ENCODE results near the gene SHMT2. TPM values are rescaled to one million over a fixed set of nuclear protein-coding genes. Genes with fewer than 3 reads are reported as not detected.

SHMT2 gene
- total and polyA plus RNA-seq, 2 donors (not counting 1 experiment from before 2014, with no cell fraction given) = 154 to 380 TPM

DNA sequence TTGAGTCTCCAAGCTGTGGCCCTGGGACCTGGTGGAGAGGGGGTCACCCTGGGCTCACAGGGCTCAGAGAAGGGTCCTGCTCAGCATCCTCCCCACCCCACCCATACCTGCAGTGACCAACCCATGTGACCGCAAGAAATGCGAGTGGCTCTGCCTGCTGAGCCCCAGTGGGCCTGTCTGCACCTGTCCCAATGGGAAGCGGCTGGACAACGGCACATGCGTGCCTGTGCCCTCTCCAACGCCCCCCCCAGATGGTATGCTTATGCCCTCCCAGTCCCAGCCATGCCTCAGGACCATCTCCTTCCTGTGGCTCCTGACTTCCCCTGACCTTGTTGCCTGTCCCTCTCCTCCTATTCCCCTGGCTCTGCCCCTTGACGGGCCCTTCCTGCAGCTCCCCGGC lies 19.6 kb upstream of the SHMT2 start:
- Histone ChIP-seq H3K36me3 (ENCODE audit: control insufficient read depth, insufficient read depth, low read length) (peaks cover 68% of the 10 kb centered on the region), H3K9ac (ENCODE audit: insufficient read depth, low read length) (no peak overlapping the region), H3K9me3 (ENCODE audit: control insufficient read depth, insufficient read depth, low read depth, low read length) (no peaks in the 10 kb centered on the region), H3K4me2 (ENCODE audit: extremely low read depth, insufficient read depth, low read length) (no peak overlapping the region), H4K20me1 (ENCODE audit: control insufficient read depth, extremely low read depth, insufficient read depth, low read length) (no peaks in the 10 kb centered on the region), H2AFZ (ENCODE audit: low read length) (no peak overlapping the region), H3K4me3 (replicated peaks in 1 of 4; ENCODE audit: control extremely low read depth in 1 of 4, insufficient read depth in 1 of 4, low read depth in 3 of 4, low read length in 4 of 4) (no peak overlapping the region), H3K27ac (ENCODE audit: insufficient read depth, low read length) (no peak overlapping the region), H3K79me2 (ENCODE audit: control insufficient read depth, insufficient read depth, low read length) (no peaks in the 10 kb centered on the region), H3K27me3 (ENCODE audit: control insufficient read depth, insufficient read depth, low read length) (peaks cover 2% of the 10 kb centered on the region), H3K4me1 (ENCODE audit: control insufficient read depth, extremely low read depth, insufficient read depth, low read length) (peaks cover 3% of the 10 kb centered on the region)
- no peak for DNase-seq (ENCODE audit: low read depth in 2 of 2)
- no peak for TF ChIP-seq EZH2 (IDR thresholded peaks at IDR 0.05; ENCODE audit: low read length, missing control alignments)
- TF ChIP-seq, protein P1, sequence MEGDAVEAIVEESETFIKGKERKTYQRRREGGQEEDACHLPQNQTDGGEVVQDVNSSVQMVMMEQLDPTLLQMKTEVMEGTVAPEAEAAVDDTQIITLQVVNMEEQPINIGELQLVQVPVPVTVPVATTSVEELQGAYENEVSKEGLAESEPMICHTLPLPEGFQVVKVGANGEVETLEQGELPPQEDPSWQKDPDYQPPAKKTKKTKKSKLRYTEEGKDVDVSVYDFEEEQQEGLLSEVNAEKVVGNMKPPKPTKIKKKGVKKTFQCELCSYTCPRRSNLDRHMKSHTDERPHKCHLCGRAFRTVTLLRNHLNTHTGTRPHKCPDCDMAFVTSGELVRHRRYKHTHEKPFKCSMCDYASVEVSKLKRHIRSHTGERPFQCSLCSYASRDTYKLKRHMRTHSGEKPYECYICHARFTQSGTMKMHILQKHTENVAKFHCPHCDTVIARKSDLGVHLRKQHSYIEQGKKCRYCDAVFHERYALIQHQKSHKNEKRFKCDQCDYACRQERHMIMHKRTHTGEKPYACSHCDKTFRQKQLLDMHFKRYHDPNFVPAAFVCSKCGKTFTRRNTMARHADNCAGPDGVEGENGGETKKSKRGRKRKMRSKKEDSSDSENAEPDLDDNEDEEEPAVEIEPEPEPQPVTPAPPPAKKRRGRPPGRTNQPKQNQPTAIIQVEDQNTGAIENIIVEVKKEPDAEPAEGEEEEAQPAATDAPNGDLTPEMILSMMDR (conservative IDR thresholded peaks at IDR 0.05 in 1 of 2, IDR thresholded peaks at IDR 0.05 in 1 of 2; ENCODE audit: low read depth in 1 of 2, low read length in 2 of 2) = no peak

DNA sequence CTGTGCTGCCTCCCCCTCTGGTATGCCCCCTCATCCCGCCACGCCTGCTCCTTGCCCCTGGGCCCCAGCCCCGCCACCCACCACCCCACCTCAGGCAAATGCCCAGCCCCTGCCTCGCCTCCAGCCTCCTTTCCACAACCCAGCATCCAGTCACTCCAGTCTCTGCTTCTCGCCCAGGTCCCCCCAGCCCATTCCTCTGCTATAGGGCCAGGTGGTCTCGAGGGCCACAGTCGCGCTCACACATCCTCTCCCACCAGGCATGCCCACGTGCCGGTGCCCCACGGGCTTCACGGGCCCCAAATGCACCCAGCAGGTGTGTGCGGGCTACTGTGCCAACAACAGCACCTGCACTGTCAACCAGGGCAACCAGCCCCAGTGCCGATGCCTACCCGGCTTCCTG lies 19.1 kb upstream of the SHMT2 start:
- Histone ChIP-seq H3K4me1 (ENCODE audit: control insufficient read depth, extremely low read depth, insufficient read depth, low read length) (peaks cover 3% of the 10 kb centered on the region), H3K4me3 (replicated peaks in 1 of 4; ENCODE audit: control extremely low read depth in 1 of 4, insufficient read depth in 1 of 4, low read depth in 3 of 4, low read length in 4 of 4) (no peak overlapping the region), H2AFZ (ENCODE audit: low read length) (no peak overlapping the region), H4K20me1 (ENCODE audit: control insufficient read depth, extremely low read depth, insufficient read depth, low read length) (no peaks in the 10 kb centered on the region), H3K27ac (ENCODE audit: insufficient read depth, low read length) (no peak overlapping the region), H3K9ac (ENCODE audit: insufficient read depth, low read length) (no peak overlapping the region), H3K36me3 (ENCODE audit: control insufficient read depth, insufficient read depth, low read length) (peaks cover 63% of the 10 kb centered on the region), H3K27me3 (ENCODE audit: control insufficient read depth, insufficient read depth, low read length) (peaks cover 5% of the 10 kb centered on the region), H3K9me3 (ENCODE audit: control insufficient read depth, insufficient read depth, low read depth, low read length) (no peaks in the 10 kb centered on the region), H3K4me2 (ENCODE audit: extremely low read depth, insufficient read depth, low read length) (no peak overlapping the region), H3K79me2 (ENCODE audit: control insufficient read depth, insufficient read depth, low read length) (no peaks in the 10 kb centered on the region)
- TF ChIP-seq, protein P1 (conservative IDR thresholded peaks at IDR 0.05 in 1 of 2, IDR thresholded peaks at IDR 0.05 in 1 of 2; ENCODE audit: low read depth in 1 of 2, low read length in 2 of 2) = no peak
- TF ChIP-seq EZH2 (IDR thresholded peaks at IDR 0.05; ENCODE audit: low read length, missing control alignments) = no peak
- no peak for DNase-seq (ENCODE audit: low read depth in 2 of 2)

DNA sequence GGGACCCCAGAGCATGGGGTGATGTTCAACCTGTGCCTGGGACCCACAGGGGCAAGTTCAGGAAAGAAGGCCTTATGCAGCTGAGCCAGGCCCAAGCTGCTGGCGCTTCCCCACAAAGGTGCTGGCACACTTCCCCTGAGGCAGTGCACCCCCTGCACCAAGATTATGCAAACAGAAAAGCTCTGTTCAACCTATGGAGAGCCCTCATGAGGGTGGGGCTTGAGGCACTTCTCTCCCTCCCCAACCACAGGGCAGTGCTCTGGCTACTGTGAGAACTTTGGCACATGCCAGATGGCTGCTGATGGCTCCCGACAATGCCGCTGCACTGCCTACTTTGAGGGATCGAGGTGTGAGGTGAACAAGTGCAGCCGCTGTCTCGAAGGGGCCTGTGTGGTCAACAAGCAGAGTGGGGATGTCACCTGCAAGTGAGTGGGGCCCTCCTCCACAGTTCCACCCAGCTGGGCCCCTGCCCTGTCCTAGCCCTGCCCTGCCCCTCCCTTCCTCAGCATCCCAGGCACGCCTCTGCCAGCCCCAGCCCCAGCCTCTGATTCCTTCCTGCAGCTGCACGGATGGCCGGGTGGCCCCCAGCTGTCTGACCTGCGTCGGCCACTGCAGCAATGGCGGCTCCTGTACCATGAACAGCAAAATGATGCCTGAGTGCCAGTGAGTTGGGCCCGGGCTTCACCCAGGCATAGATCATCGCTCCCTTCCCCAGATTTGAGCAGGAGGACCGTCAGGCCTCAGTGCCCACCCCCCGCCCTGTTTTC lies 18.4 kb upstream of the SHMT2 start:
- Histone ChIP-seq H3K4me3 (replicated peaks in 1 of 4; ENCODE audit: control extremely low read depth in 1 of 4, insufficient read depth in 1 of 4, low read depth in 3 of 4, low read length in 4 of 4) (no peak overlapping the region), H3K4me2 (ENCODE audit: extremely low read depth, insufficient read depth, low read length) (no peak overlapping the region), H3K27me3 (ENCODE audit: control insufficient read depth, insufficient read depth, low read length) (peaks cover 10% of the 10 kb centered on the region), H3K9ac (ENCODE audit: insufficient read depth, low read length) (no peak overlapping the region), H3K27ac (ENCODE audit: insufficient read depth, low read length) (no peak overlapping the region), H3K9me3 (ENCODE audit: control insufficient read depth, insufficient read depth, low read depth, low read length) (no peaks in the 10 kb centered on the region), H4K20me1 (ENCODE audit: control insufficient read depth, extremely low read depth, insufficient read depth, low read length) (no peaks in the 10 kb centered on the region), H2AFZ (ENCODE audit: low read length) (no peak overlapping the region), H3K79me2 (ENCODE audit: control insufficient read depth, insufficient read depth, low read length) (no peaks in the 10 kb centered on the region), H3K36me3 (ENCODE audit: control insufficient read depth, insufficient read depth, low read length) (peaks cover 56% of the 10 kb centered on the region), H3K4me1 (ENCODE audit: control insufficient read depth, extremely low read depth, insufficient read depth, low read length) (peaks cover 3% of the 10 kb centered on the region)
- TF ChIP-seq EZH2 (IDR thresholded peaks at IDR 0.05; ENCODE audit: low read length, missing control alignments) = no peak
- TF ChIP-seq, protein P1 (conservative IDR thresholded peaks at IDR 0.05 in 1 of 2, IDR thresholded peaks at IDR 0.05 in 1 of 2; ENCODE audit: low read depth in 1 of 2, low read length in 2 of 2) = no peak
- DNase-seq (ENCODE audit: low read depth in 2 of 2) = no peak
